ENCODE data around the gene ELOVL4. TPM values are rescaled to one million over a fixed set of nuclear protein-coding genes. Genes with fewer than 3 reads are reported as not detected.
A peak's percentile ranks its signal among the peaks of the same experiment; 100 is the strongest.

The ELOVL4 gene
- polyA plus RNA-seq, 1 donor (not counting 4 experiments of a cell fraction or from before 2014, with no cell fraction given), result 6.1 TPM

DNA sequence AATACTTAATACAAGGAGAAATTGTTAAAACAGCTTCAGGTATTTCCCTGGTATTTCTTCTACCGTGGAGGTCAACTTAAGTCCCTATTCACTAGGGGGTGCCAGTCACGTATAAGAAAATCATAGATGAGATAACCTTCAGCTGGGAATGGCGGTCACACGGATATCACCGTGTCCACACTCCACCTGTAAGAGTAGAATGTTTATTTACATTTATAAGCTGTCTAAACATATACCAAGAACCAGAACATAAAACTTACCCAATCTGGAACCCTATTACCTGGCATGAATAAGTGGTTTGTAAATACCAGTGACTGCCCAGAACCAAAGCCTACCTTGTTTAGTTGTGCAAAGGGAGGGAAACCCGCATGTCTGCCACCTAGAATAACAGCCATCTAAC is 1.9 kb upstream of the ELOVL4 start:
- DNase-seq (ENCODE audit: low read depth, low spot score) (peak; percentile 36), FAIRE-seq (no peak)
- Histone ChIP-seq H3K9me3 (ENCODE audit: control insufficient read depth, low read depth, low read length) (no peaks in the 10 kb centered on the region), H4K20me1 (ENCODE audit: control insufficient read depth, extremely low read depth, insufficient read depth, low read length) (no peaks in the 10 kb centered on the region), H3K36me3 (ENCODE audit: control insufficient read depth in 2 of 2, extremely low read depth in 1 of 2, insufficient read depth in 2 of 2, low read length in 2 of 2) (no peaks in the 10 kb centered on the region), H3K9ac (ENCODE audit: control insufficient read depth, extremely low read depth, insufficient read depth, low read length) (no peak overlapping the region), H3K79me2 (ENCODE audit: control insufficient read depth, insufficient read depth, low read length) (peaks cover 6% of the 10 kb centered on the region), H3K27ac (ENCODE audit: control insufficient read depth, insufficient read depth, low read length) (no peak overlapping the region), H3K9me1 (ENCODE audit: control insufficient read depth, extremely low read depth, insufficient read depth, low read length) (no peaks in the 10 kb centered on the region), H3K4me3 (ENCODE audit: control insufficient read depth in 2 of 3, extremely low read depth in 1 of 3, insufficient read depth in 2 of 3, low read depth in 1 of 3, low read length in 3 of 3) (no peak overlapping the region), H3K4me1 (ENCODE audit: control insufficient read depth, extremely low read depth, insufficient read depth, low read length) (peaks cover 11% of the 10 kb centered on the region), H3K4me2 (ENCODE audit: control insufficient read depth, extremely low read depth, insufficient read depth, low read depth, low read length) (peak overlapping the region; percentile 33), H3K27me3 (ENCODE audit: control insufficient read depth, extremely low read depth, insufficient read depth, low read length) (no peaks in the 10 kb centered on the region), H2AFZ (ENCODE audit: control insufficient read depth, low read length) (no peak overlapping the region)
- TF ChIP-seq EZH2 (IDR thresholded peaks at IDR 0.05; ENCODE audit: low read length), result no peak
- TF ChIP-seq, protein P1, sequence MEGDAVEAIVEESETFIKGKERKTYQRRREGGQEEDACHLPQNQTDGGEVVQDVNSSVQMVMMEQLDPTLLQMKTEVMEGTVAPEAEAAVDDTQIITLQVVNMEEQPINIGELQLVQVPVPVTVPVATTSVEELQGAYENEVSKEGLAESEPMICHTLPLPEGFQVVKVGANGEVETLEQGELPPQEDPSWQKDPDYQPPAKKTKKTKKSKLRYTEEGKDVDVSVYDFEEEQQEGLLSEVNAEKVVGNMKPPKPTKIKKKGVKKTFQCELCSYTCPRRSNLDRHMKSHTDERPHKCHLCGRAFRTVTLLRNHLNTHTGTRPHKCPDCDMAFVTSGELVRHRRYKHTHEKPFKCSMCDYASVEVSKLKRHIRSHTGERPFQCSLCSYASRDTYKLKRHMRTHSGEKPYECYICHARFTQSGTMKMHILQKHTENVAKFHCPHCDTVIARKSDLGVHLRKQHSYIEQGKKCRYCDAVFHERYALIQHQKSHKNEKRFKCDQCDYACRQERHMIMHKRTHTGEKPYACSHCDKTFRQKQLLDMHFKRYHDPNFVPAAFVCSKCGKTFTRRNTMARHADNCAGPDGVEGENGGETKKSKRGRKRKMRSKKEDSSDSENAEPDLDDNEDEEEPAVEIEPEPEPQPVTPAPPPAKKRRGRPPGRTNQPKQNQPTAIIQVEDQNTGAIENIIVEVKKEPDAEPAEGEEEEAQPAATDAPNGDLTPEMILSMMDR (optimal IDR thresholded peaks at IDR 0.05 in 1 of 3, IDR thresholded peaks at IDR 0.05 in 1 of 3, conservative IDR thresholded peaks at IDR 0.05 in 1 of 3; ENCODE audit: extremely low read depth in 1 of 3, insufficient read depth in 2 of 3, low read length in 3 of 3), result peak; percentile 51 to 67 (median 60)
- dilution Hi-C loops (cut with MboI; ENCODE audit: extremely low pct_ligation_motif_present, low sequenced_read_pairs), result no loop called here

DNA sequence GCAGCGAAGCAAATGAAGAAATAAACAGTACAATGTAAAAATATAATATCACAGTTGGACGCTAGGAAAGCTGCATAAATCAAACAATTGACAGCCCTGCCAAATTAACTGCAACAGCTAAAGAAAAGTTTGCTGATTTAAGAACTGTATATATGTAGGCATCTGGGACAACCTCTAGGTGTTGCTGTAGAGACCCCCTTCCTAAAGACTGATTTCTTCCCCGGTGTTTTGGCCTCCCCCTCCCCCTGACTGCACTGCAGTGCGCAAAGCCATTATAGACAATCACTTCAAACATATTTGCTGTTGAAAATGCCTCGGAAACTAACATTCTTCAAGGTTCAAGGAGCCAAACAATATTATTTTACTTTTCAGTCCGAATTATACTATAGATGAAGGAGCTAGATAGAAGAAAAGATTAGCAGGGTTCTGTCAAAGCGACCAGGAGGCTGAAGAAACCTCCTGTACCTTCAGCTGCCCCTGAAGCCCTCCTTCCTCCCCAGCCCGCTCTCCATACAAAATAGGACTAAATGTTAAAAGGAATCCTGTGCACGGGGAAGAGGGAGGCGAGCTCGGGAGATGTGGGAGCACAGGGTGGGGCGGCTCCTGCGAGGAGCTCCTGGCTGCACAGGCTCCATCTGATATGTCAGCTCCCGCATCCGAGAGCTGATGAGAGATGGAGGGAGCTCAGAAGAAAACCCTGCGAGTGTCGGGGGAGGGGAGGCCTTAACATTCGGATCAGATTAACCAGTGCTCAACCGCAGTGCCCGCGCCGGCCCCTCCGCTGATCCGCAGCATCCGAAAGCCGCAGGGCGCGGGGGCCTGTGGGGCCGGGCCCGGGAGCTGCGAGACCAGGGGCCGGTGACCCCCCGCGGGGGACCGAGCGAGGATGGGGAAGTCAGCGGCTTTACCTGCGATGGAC is 822 bp downstream of the ELOVL4 start:
- TF ChIP-seq, protein P1 (optimal IDR thresholded peaks at IDR 0.05 in 1 of 3, IDR thresholded peaks at IDR 0.05 in 1 of 3, conservative IDR thresholded peaks at IDR 0.05 in 1 of 3; ENCODE audit: extremely low read depth in 1 of 3, insufficient read depth in 2 of 3, low read length in 3 of 3), result peak; percentile 13 to 49 (median 22)
- no peak for TF ChIP-seq EZH2 (IDR thresholded peaks at IDR 0.05; ENCODE audit: low read length)
- DNase-seq (ENCODE audit: low read depth, low spot score) (no peak), FAIRE-seq (peak; percentile 17)
- Histone ChIP-seq H3K4me1 (ENCODE audit: control insufficient read depth, extremely low read depth, insufficient read depth, low read length) (peaks cover 11% of the 10 kb centered on the region), H2AFZ (ENCODE audit: control insufficient read depth, low read length) (peak overlapping the region; percentile 75), H3K9me1 (ENCODE audit: control insufficient read depth, extremely low read depth, insufficient read depth, low read length) (no peaks in the 10 kb centered on the region), H3K36me3 (ENCODE audit: control insufficient read depth in 2 of 2, extremely low read depth in 1 of 2, insufficient read depth in 2 of 2, low read length in 2 of 2) (no peaks in the 10 kb centered on the region), H3K9ac (ENCODE audit: control insufficient read depth, extremely low read depth, insufficient read depth, low read length) (peak overlapping the region; percentile 58), H3K27ac (ENCODE audit: control insufficient read depth, insufficient read depth, low read length) (no peak overlapping the region), H4K20me1 (ENCODE audit: control insufficient read depth, extremely low read depth, insufficient read depth, low read length) (no peaks in the 10 kb centered on the region), H3K4me2 (ENCODE audit: control insufficient read depth, extremely low read depth, insufficient read depth, low read depth, low read length) (peak overlapping the region; percentile 90), H3K4me3 (ENCODE audit: control insufficient read depth in 2 of 3, extremely low read depth in 1 of 3, insufficient read depth in 2 of 3, low read depth in 1 of 3, low read length in 3 of 3) (peak overlapping the region; percentile 79 to 86 (median 85)), H3K79me2 (ENCODE audit: control insufficient read depth, insufficient read depth, low read length) (peaks cover 13% of the 10 kb centered on the region), H3K27me3 (ENCODE audit: control insufficient read depth, extremely low read depth, insufficient read depth, low read length) (no peaks in the 10 kb centered on the region), H3K9me3 (ENCODE audit: control insufficient read depth, low read depth, low read length) (no peaks in the 10 kb centered on the region)
- dilution Hi-C loops (cut with MboI; ENCODE audit: extremely low pct_ligation_motif_present, low sequenced_read_pairs), result no loop called here
